Measurements from ENCODE around the gene ANO3. TPM values are rescaled to one million over a fixed set of nuclear protein-coding genes. Genes with fewer than 3 reads are reported as not detected.

ANO3 gene
- total RNA-seq, 1 experiment from 2014 or later, result not detected

DNA sequence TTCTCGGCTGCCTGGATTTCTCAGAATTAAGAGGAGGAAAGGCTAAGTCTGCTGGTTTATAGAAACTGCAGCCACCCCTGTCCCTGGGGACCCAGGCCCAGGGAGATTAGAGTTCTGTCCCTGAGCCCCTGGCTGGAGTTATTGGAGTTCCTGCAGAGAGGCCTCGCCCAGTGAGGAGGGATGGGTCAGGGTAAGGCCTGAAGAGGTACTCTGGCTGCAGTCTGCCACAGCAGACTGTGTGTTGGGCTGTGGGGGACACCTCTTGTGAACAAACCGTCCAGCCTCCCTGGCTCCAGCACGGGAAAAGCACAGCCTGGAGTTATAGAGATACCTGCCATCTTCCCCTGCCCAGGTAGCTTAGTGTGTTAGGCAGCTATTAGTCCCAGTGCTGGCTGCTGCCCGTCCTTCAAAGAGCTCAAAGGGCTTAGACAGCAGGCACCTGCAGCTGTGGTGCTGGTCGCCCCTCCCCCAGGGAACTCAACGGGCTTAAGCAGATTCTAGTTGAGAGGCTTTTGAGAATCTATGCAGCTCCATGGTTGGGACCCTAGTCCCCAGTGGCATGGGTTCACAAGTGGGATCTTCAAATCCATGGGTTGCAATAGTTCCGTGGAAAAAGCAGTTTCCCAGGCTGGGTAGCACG lies 276.7 kb downstream of the ANO3 start:
- Histone ChIP-seq H3K4me1 (ENCODE audit: low read length) (no peaks in the 10 kb centered on the region), H2AFZ (ENCODE audit: low read length) (no peak overlapping the region), H3K9me2 (replicated peaks; ENCODE audit: insufficient read depth, low read length) (no peaks in the 10 kb centered on the region), H3K27me3 (ENCODE audit: low read length) (no peaks in the 10 kb centered on the region), H3K4me2 (ENCODE audit: low read depth, low read length, poor library complexity, severe bottlenecking) (no peak overlapping the region), H3K9me3 (ENCODE audit: low read length) (peaks cover 3% of the 10 kb centered on the region; the same call in 1 of the 2 replicates), H3K36me3 (ENCODE audit: insufficient read depth, low read length) (no peaks in the 10 kb centered on the region), H3K79me2 (ENCODE audit: low read length) (no peaks in the 10 kb centered on the region), H3K9ac (ENCODE audit: low read length) (no peak overlapping the region), H3K4me3 (ENCODE audit: low read length) (no peak overlapping the region), H3K27ac (ENCODE audit: low read length) (no peak overlapping the region), H4K20me1 (ENCODE audit: insufficient read depth, low read depth, low read length) (no peaks in the 10 kb centered on the region)
- no peak for DNase-seq

DNA sequence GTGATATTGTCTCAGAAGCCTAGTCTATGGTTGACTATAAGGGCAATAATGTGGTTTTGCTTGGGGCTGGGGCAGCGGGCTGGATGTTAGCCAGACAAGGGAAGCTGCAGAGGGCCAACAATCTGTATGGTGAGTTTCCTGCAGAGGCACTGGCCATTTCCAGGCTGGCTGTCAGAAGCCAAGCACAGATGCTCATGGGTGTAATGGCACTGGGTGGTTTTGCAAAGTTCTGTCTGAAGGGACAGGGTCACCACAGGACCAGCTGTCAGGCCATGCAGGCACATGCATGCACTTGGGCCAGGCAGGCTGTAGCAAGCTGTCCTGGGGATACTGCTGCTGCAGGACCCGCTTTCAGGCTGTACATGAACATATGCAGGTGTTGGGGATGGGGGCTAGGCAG lies 281.8 kb downstream of the ANO3 start:
- no peaks in the 10 kb centered on the region for H3K36me3 ChIP-seq (ENCODE audit: insufficient read depth, low read length)
- no peak overlapping the region for H3K4me2 ChIP-seq (ENCODE audit: low read depth, low read length, poor library complexity, severe bottlenecking)
- H3K4me1 ChIP-seq (ENCODE audit: low read length), result no peaks in the 10 kb centered on the region
- H3K9me3 ChIP-seq (ENCODE audit: low read length), result peaks cover 3% of the 10 kb centered on the region; the same call in 1 of the 2 replicates
- no peak overlapping the region for H3K9ac ChIP-seq (ENCODE audit: low read length)
- no peak for DNase-seq
- no peak overlapping the region for H2AFZ ChIP-seq (ENCODE audit: low read length)
- H3K27me3 ChIP-seq (ENCODE audit: low read length), result no peaks in the 10 kb centered on the region
- H3K27ac ChIP-seq (ENCODE audit: low read length), result no peak overlapping the region
- H3K4me3 ChIP-seq (ENCODE audit: low read length), result no peak overlapping the region
- H3K79me2 ChIP-seq (ENCODE audit: low read length), result no peaks in the 10 kb centered on the region
- no peaks in the 10 kb centered on the region for H4K20me1 ChIP-seq (ENCODE audit: insufficient read depth, low read depth, low read length)
- no peaks in the 10 kb centered on the region for H3K9me2 ChIP-seq (replicated peaks; ENCODE audit: insufficient read depth, low read length)

DNA sequence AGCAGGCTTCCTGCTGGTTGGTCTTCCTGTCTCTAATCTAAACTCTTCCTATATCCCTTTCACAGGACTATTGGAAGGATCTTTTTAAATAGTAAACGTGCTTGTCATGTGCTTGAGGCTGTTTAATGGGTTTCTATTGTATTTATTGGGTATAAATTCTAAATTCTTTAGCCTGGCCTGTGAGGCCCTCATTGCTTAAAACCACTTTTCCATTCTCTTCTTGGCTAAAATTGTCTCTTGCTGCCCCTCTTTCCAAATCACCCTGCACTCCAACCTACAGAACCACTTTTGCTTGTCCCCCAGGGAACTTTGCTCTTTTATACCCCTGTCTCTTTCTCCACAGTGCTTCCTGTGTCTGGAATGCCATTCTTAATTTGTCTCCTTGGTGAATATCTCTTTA lies 286.5 kb downstream of the ANO3 start:
- H3K9me2 ChIP-seq (replicated peaks; ENCODE audit: insufficient read depth, low read length), result no peaks in the 10 kb centered on the region
- H3K4me1 ChIP-seq (ENCODE audit: low read length), result no peaks in the 10 kb centered on the region
- H3K4me3 ChIP-seq (ENCODE audit: low read length), result no peak overlapping the region
- no peaks in the 10 kb centered on the region for H3K27me3 ChIP-seq (ENCODE audit: low read length)
- H3K36me3 ChIP-seq (ENCODE audit: insufficient read depth, low read length), result no peaks in the 10 kb centered on the region
- no peak overlapping the region for H2AFZ ChIP-seq (ENCODE audit: low read length)
- H3K79me2 ChIP-seq (ENCODE audit: low read length), result no peaks in the 10 kb centered on the region
- DNase-seq, result no peak
- no peaks in the 10 kb centered on the region for H3K9me3 ChIP-seq (ENCODE audit: low read length)
- H3K27ac ChIP-seq (ENCODE audit: low read length), result no peak overlapping the region
- H3K4me2 ChIP-seq (ENCODE audit: low read depth, low read length, poor library complexity, severe bottlenecking), result no peak overlapping the region
- no peak overlapping the region for H3K9ac ChIP-seq (ENCODE audit: low read length)
- H4K20me1 ChIP-seq (ENCODE audit: insufficient read depth, low read depth, low read length), result no peaks in the 10 kb centered on the region

DNA sequence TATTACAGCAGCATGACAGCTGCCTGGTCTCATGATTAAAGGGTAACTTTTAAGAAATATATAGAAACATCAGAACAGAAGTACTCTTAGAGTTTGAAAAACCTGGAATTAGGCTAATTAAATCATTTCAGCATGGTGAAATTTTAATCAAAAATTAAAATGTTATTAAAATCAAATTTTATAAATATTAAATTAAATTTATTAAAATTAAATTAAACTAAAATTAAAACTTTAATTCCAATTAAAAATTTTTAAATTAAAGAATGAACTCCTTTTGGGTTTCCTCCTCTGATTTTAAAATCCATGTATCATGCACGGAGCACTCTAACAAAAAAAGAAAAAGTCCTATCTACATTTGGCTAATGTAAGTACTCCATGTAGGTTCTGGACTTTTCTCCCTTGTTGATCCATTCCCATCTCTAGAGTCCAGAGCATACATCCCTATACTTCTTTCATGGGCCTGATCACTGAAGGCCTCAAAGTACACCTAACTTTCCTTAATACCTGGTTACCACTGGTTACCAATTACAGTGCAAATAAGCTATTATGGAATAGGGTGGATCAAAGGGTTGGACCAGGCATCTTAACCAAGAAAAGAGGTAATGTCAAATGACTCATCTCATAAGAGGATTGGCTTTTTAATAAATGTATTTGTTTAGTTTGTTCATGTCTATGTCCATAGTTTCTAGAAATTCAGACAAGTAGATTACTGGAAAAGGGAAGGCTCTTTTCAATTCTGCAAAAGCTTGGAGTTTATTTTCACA lies 288.5 kb downstream of the ANO3 start:
- H3K27me3 ChIP-seq (ENCODE audit: low read length), result no peaks in the 10 kb centered on the region
- no peaks in the 10 kb centered on the region for H4K20me1 ChIP-seq (ENCODE audit: insufficient read depth, low read depth, low read length)
- no peaks in the 10 kb centered on the region for H3K36me3 ChIP-seq (ENCODE audit: insufficient read depth, low read length)
- no peak overlapping the region for H3K4me2 ChIP-seq (ENCODE audit: low read depth, low read length, poor library complexity, severe bottlenecking)
- H3K79me2 ChIP-seq (ENCODE audit: low read length), result no peaks in the 10 kb centered on the region
- no peak overlapping the region for H3K4me3 ChIP-seq (ENCODE audit: low read length)
- no peaks in the 10 kb centered on the region for H3K9me2 ChIP-seq (replicated peaks; ENCODE audit: insufficient read depth, low read length)
- no peak overlapping the region for H3K9ac ChIP-seq (ENCODE audit: low read length)
- H3K4me1 ChIP-seq (ENCODE audit: low read length), result no peaks in the 10 kb centered on the region
- H2AFZ ChIP-seq (ENCODE audit: low read length), result no peak overlapping the region
- H3K27ac ChIP-seq (ENCODE audit: low read length), result no peak overlapping the region
- DNase-seq, result no peak
- H3K9me3 ChIP-seq (ENCODE audit: low read length), result no peaks in the 10 kb centered on the region

DNA sequence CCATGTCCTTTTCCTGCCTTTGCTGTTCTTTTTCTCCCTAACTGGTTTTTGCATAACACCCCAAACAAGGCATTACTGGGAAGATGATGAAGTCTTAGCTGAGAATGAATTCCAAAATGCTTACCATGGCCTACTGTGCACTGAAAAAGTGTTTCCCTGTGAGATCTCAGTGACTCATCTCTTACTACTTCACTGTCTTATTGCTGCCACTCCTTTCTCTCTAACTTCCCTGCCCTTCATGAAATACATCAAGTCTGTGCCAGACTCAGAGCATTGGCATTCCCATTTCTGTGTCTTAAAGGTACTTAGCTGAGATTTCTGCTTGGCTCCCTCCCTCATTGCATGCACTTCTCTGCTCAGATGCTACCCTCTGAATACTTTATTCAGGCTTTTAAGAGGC lies 289.2 kb downstream of the ANO3 start:
- no peaks in the 10 kb centered on the region for H3K27me3 ChIP-seq (ENCODE audit: low read length)
- H3K4me2 ChIP-seq (ENCODE audit: low read depth, low read length, poor library complexity, severe bottlenecking), result no peak overlapping the region
- no peaks in the 10 kb centered on the region for H3K9me2 ChIP-seq (replicated peaks; ENCODE audit: insufficient read depth, low read length)
- no peaks in the 10 kb centered on the region for H4K20me1 ChIP-seq (ENCODE audit: insufficient read depth, low read depth, low read length)
- H3K4me3 ChIP-seq (ENCODE audit: low read length), result no peak overlapping the region
- no peak for DNase-seq
- no peaks in the 10 kb centered on the region for H3K36me3 ChIP-seq (ENCODE audit: insufficient read depth, low read length)
- H3K27ac ChIP-seq (ENCODE audit: low read length), result no peak overlapping the region
- H3K9ac ChIP-seq (ENCODE audit: low read length), result no peak overlapping the region
- no peak overlapping the region for H2AFZ ChIP-seq (ENCODE audit: low read length)
- no peaks in the 10 kb centered on the region for H3K79me2 ChIP-seq (ENCODE audit: low read length)
- H3K9me3 ChIP-seq (ENCODE audit: low read length), result no peaks in the 10 kb centered on the region
- no peaks in the 10 kb centered on the region for H3K4me1 ChIP-seq (ENCODE audit: low read length)

DNA sequence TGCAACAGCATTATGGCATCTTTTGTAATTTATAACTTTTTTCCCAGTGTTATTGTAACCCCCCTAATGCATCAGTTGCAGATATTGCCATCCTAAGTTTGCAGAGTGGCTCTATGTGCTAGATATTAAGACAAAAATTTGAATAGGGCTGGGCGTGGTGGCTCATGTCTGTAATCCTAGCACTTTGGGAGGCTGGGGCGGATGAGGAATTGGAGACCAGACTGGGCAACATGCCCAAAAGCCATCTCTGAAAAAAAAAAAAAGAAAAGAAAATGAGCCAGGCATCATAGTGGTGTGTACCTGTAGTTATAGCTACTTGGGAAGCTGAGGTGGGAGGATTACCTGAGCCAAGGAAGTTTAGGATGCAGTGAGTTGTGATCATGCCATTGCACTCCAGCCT lies 290.3 kb downstream of the ANO3 start:
- Histone ChIP-seq H3K4me2 (ENCODE audit: low read depth, low read length, poor library complexity, severe bottlenecking) (no peak overlapping the region), H4K20me1 (ENCODE audit: insufficient read depth, low read depth, low read length) (no peaks in the 10 kb centered on the region), H3K9me3 (ENCODE audit: low read length) (no peaks in the 10 kb centered on the region), H3K27me3 (ENCODE audit: low read length) (no peaks in the 10 kb centered on the region), H2AFZ (ENCODE audit: low read length) (no peak overlapping the region), H3K9me2 (replicated peaks; ENCODE audit: insufficient read depth, low read length) (no peaks in the 10 kb centered on the region), H3K4me1 (ENCODE audit: low read length) (no peaks in the 10 kb centered on the region), H3K9ac (ENCODE audit: low read length) (no peak overlapping the region), H3K79me2 (ENCODE audit: low read length) (no peaks in the 10 kb centered on the region), H3K4me3 (ENCODE audit: low read length) (no peak overlapping the region), H3K27ac (ENCODE audit: low read length) (no peak overlapping the region), H3K36me3 (ENCODE audit: insufficient read depth, low read length) (no peaks in the 10 kb centered on the region)
- no peak for DNase-seq

DNA sequence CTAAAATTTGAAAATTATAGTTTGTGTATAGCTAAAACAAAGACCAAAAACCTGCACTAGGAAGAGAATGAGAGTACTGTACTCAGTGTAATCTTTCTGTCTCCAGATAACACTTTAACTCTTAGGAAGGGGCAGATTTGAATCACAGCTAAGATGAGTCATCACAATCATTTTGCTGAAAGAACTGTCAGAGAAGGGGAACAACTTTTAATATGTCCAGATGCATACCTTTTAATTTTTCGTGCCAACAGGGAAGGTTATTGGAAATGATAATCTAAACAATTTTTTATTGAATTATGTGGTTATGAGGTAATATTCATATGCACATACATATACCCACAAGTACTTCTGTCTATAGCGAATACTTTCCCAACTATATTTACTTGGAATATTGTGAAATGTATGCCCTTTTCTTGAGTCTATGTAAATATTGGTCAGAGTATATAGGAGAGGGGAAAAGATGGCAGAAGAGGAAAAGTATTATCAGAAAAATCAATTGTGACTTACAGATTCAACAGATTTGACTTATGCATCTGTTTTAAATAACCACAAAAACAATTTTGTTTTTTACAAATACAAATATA lies 291.2 kb downstream of the ANO3 start:
- Histone ChIP-seq H3K4me2 (ENCODE audit: low read depth, low read length, poor library complexity, severe bottlenecking) (no peak overlapping the region), H3K9me2 (replicated peaks; ENCODE audit: insufficient read depth, low read length) (no peaks in the 10 kb centered on the region), H3K4me1 (ENCODE audit: low read length) (no peaks in the 10 kb centered on the region), H3K9ac (ENCODE audit: low read length) (no peak overlapping the region), H3K4me3 (ENCODE audit: low read length) (no peak overlapping the region), H3K27ac (ENCODE audit: low read length) (no peak overlapping the region), H2AFZ (ENCODE audit: low read length) (no peak overlapping the region), H3K27me3 (ENCODE audit: low read length) (no peaks in the 10 kb centered on the region), H3K79me2 (ENCODE audit: low read length) (no peaks in the 10 kb centered on the region), H4K20me1 (ENCODE audit: insufficient read depth, low read depth, low read length) (no peaks in the 10 kb centered on the region), H3K9me3 (ENCODE audit: low read length) (no peaks in the 10 kb centered on the region), H3K36me3 (ENCODE audit: insufficient read depth, low read length) (no peaks in the 10 kb centered on the region)
- no peak for DNase-seq

DNA sequence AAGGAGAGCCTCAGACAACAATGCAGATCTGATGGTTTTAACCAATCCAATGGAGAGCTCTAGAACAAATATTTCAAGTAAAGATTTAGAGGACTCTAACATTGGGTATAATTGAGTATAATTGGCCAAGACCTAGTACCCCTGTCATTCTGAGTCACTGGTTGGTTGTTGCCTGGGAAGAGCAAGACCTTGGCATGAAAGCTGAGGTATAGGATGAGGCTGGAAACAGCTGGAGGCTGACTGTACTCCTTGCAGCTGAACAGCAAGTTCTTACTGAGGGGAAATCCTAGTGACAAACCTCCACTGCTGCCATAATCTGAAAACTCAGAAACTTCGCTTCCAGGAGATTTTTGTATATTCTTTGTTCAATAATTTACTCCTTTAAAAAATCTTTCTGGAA lies 294.4 kb downstream of the ANO3 start:
- Histone ChIP-seq H2AFZ (ENCODE audit: low read length) (no peak overlapping the region), H3K9ac (ENCODE audit: low read length) (no peak overlapping the region), H3K36me3 (ENCODE audit: insufficient read depth, low read length) (no peaks in the 10 kb centered on the region), H3K4me1 (ENCODE audit: low read length) (no peaks in the 10 kb centered on the region), H3K9me2 (replicated peaks; ENCODE audit: insufficient read depth, low read length) (no peaks in the 10 kb centered on the region), H3K4me2 (ENCODE audit: low read depth, low read length, poor library complexity, severe bottlenecking) (no peak overlapping the region), H3K9me3 (ENCODE audit: low read length) (no peaks in the 10 kb centered on the region), H3K27ac (ENCODE audit: low read length) (no peak overlapping the region), H3K79me2 (ENCODE audit: low read length) (no peaks in the 10 kb centered on the region), H3K27me3 (ENCODE audit: low read length) (no peaks in the 10 kb centered on the region), H4K20me1 (ENCODE audit: insufficient read depth, low read depth, low read length) (no peaks in the 10 kb centered on the region), H3K4me3 (ENCODE audit: low read length) (no peak overlapping the region)
- DNase-seq, result no peak

Data from Karpas-422 (cell line).